ENCODE results near the gene SMC3. TPM values are rescaled to one million over a fixed set of nuclear protein-coding genes. Genes with fewer than 3 reads are reported as not detected.
A peak's percentile ranks its signal among the peaks of the same experiment; 100 is the strongest.

SMC3 gene
- total RNA-seq, 2 experiments from 2014 or later: 46.8 to 48.0 TPM

GRCh38 chr10:110553905-110554304 is 13.6 kb upstream of the SMC3 start:
- Mint-ChIP-seq H3K36me3 (ENCODE audit: low read depth) (no peaks in the 10 kb centered on the region), H3K27ac (no peak overlapping the region), H3K27me3 (peaks cover 18% of the 10 kb centered on the region), H3K4me3 (no peak overlapping the region), H3K4me1 (ENCODE audit: low read depth) (peaks cover 4% of the 10 kb centered on the region), H3K9me3 (no peaks in the 10 kb centered on the region)
- Histone ChIP-seq H3K27me3 (ENCODE audit: control insufficient read depth in 1 of 2, insufficient read depth in 2 of 2, low read length in 2 of 2) (peaks cover 0 to 12% of the 10 kb centered on the region in 2 experiments), H3K4me1 (ENCODE audit: insufficient read depth, low read length) (peaks cover 5% of the 10 kb centered on the region), H3K4me3 (ENCODE audit: low read length) (no peak overlapping the region), H3K27ac (ENCODE audit: low read depth in 1 of 2, low read length in 2 of 2) (no peak overlapping the region), H3K36me3 (ENCODE audit: insufficient read depth, low read length) (no peaks in the 10 kb centered on the region), H3K9me3 (ENCODE audit: control insufficient read depth in 1 of 2, insufficient read depth in 1 of 2, low read length in 2 of 2) (no peaks in the 10 kb centered on the region)
- no peak for ATAC-seq (ENCODE audit: poor library complexity)
- intact Hi-C loops (cut with DNase I, micrococcal nuclease): loop anchor here in 1 of 2 experiments (10.0 kb wide), 1 partner anchor 1761 kb away; no protein-coding TSS in a partner anchor
- no peak for DNase-seq
- TF ChIP-seq, protein P1, sequence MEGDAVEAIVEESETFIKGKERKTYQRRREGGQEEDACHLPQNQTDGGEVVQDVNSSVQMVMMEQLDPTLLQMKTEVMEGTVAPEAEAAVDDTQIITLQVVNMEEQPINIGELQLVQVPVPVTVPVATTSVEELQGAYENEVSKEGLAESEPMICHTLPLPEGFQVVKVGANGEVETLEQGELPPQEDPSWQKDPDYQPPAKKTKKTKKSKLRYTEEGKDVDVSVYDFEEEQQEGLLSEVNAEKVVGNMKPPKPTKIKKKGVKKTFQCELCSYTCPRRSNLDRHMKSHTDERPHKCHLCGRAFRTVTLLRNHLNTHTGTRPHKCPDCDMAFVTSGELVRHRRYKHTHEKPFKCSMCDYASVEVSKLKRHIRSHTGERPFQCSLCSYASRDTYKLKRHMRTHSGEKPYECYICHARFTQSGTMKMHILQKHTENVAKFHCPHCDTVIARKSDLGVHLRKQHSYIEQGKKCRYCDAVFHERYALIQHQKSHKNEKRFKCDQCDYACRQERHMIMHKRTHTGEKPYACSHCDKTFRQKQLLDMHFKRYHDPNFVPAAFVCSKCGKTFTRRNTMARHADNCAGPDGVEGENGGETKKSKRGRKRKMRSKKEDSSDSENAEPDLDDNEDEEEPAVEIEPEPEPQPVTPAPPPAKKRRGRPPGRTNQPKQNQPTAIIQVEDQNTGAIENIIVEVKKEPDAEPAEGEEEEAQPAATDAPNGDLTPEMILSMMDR (IDR thresholded peaks at IDR 0.05): no peak
- ChIA-PET POLR2A (no interaction called here), CTCF (no interaction called here)

GRCh38 chr10:110556296-110556695 is 11.2 kb upstream of the SMC3 start:
- POLR2A ChIA-PET: no interaction called here

GRCh38 chr10:110556969-110557601 is 10.4 kb upstream of the SMC3 start:
- peaks cover 0 to 4% of the 10 kb centered on the region in 2 experiments for H3K27me3 ChIP-seq (ENCODE audit: control insufficient read depth in 1 of 2, insufficient read depth in 2 of 2, low read length in 2 of 2)
- no peaks in the 10 kb centered on the region for H3K36me3 Mint-ChIP-seq (ENCODE audit: low read depth)
- ChIA-PET POLR2A (no interaction called here), CTCF (interaction anchor here (1.5 kb wide), 1 partner anchor 8 kb away, joined by 8 read pairs; no protein-coding TSS in a partner anchor)
- H3K27ac Mint-ChIP-seq: no peak overlapping the region
- H3K9me3 ChIP-seq (ENCODE audit: control insufficient read depth in 1 of 2, insufficient read depth in 1 of 2, low read length in 2 of 2): no peaks in the 10 kb centered on the region
- peak; percentile 98 for ATAC-seq (ENCODE audit: poor library complexity)
- H3K4me3 ChIP-seq (ENCODE audit: low read length): no peak overlapping the region
- H3K36me3 ChIP-seq (ENCODE audit: insufficient read depth, low read length): no peaks in the 10 kb centered on the region
- no peak overlapping the region for H3K27ac ChIP-seq (ENCODE audit: low read depth in 1 of 2, low read length in 2 of 2)
- H3K4me3 Mint-ChIP-seq: no peak overlapping the region
- TF ChIP-seq, protein P1 (IDR thresholded peaks at IDR 0.05): peak; percentile 85
- H3K4me1 Mint-ChIP-seq (ENCODE audit: low read depth): peaks cover 4% of the 10 kb centered on the region
- peaks cover 5% of the 10 kb centered on the region for H3K27me3 Mint-ChIP-seq
- peaks cover 5% of the 10 kb centered on the region for H3K4me1 ChIP-seq (ENCODE audit: insufficient read depth, low read length)
- H3K9me3 Mint-ChIP-seq: no peaks in the 10 kb centered on the region
- DNase-seq: peak; percentile 42 to 86 (median 60)
- intact Hi-C loops (cut with DNase I, micrococcal nuclease): loop anchor here (2.0 to 10.0 kb wide), 3 partner anchors 1580 to 1758 kb away; no protein-coding TSS in a partner anchor

More at GRCh38 chr10:110556296-110556695, 11.2 kb upstream of the SMC3 start:
- Mint-ChIP-seq H3K4me3 (no peak overlapping the region), H3K27me3 (peaks cover 10% of the 10 kb centered on the region), H3K27ac (no peak overlapping the region), H3K9me3 (no peaks in the 10 kb centered on the region), H3K4me1 (ENCODE audit: low read depth) (peaks cover 4% of the 10 kb centered on the region), H3K36me3 (ENCODE audit: low read depth) (no peaks in the 10 kb centered on the region)
- Histone ChIP-seq H3K4me1 (ENCODE audit: insufficient read depth, low read length) (peaks cover 5% of the 10 kb centered on the region), H3K4me3 (ENCODE audit: low read length) (no peak overlapping the region), H3K27me3 (ENCODE audit: control insufficient read depth in 1 of 2, insufficient read depth in 2 of 2, low read length in 2 of 2) (peaks cover 0 to 11% of the 10 kb centered on the region in 2 experiments), H3K9me3 (ENCODE audit: control insufficient read depth in 1 of 2, insufficient read depth in 1 of 2, low read length in 2 of 2) (no peaks in the 10 kb centered on the region), H3K27ac (ENCODE audit: low read depth in 1 of 2, low read length in 2 of 2) (no peak overlapping the region), H3K36me3 (ENCODE audit: insufficient read depth, low read length) (no peaks in the 10 kb centered on the region)
- DNase-seq: no peak
- TF ChIP-seq, protein P1 (IDR thresholded peaks at IDR 0.05): no peak
- intact Hi-C loops (cut with DNase I, micrococcal nuclease): loop anchor here (2.0 to 10.0 kb wide), 3 partner anchors 1581 to 1759 kb away; no protein-coding TSS in a partner anchor
- no peak for ATAC-seq (ENCODE audit: poor library complexity)
- CTCF ChIA-PET: no interaction called here
